Ishikawa (cell line): ENCODE measurements around the gene NCKAP5L.

Experiments
- EP300 ChIP-seq: IDR thresholded peaks from 2 replicates; pipeline ENCODE4 v1.6.1; 2012; ENCODE audit warnings: borderline replicate concordance
- MAX ChIP-seq: IDR thresholded peaks from 2 replicates; pipeline ENCODE4 v1.6.1; 2012

DNA sequence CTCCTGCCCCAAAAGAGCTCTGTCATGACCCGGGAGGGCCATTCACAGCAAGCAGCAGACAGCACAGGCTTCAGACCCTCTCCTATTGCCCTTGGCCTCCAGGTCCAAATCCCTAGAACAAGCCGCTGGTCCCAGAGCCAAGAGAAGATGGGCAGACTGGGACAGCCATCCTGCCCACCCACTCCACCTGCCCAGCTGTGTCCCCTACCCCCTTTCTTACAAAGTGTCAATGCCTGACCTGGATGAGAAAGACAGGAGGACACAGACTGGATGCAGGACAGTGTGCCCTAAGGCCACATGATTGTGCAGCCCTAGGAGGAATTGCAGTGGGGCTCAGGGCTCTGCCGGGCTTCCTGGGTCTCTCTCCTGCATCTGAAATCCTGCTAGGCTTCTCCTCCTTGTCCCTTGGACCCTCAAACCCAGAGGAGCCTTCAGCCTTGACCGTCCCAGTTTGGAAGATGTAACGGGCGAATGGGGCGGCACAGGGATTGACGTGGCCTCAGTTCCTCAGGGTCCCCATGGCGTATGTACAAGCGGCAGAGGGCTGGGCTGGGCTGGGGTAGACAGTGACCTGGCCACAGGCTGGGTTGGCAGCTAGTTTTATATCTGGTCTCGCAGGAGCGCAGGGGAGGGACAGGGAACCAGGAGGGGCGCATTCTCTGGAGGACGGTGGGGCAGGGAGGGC lies 41.7 kb upstream of the NCKAP5L start:
- TF ChIP-seq MAX = no peak
- no peak for TF ChIP-seq EP300
